HG03103 (cell line): ENCODE results near the gene PCDHGA2.
"Not testable (repeated sequence)": the region's sequence is repeated elsewhere in the genome, so short reads cannot be mapped to it uniquely, and the experiment has no call there.

ENCODE experiments used
- ATAC-seq: cut with Tn5 transposase; IDR thresholded peaks from one replicate; pipeline ENCODE4 v1.9.1; 2021; ENCODE audit warnings: low read depth; ENCODE audit not compliant: unreplicated experiment

PCDHGA2 gene

DNA sequence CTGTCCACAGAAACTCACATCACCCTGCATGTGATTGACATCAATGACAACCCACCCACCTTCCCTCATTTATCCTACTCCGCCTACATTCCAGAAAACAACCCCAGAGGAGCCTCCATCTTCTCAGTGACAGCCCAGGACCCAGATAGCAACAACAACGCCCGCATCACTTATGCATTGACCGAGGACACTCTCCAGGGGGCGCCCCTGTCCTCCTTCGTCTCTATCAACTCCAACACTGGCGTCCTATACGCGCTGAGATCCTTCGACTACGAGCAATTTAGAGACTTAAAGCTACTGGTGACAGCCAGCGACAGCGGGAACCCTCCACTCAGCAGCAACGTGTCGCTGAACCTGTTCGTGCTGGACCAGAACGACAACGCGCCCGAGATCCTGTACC is 6.8 kb downstream of the PCDHGA2 start:
- no peak for ATAC-seq

DNA sequence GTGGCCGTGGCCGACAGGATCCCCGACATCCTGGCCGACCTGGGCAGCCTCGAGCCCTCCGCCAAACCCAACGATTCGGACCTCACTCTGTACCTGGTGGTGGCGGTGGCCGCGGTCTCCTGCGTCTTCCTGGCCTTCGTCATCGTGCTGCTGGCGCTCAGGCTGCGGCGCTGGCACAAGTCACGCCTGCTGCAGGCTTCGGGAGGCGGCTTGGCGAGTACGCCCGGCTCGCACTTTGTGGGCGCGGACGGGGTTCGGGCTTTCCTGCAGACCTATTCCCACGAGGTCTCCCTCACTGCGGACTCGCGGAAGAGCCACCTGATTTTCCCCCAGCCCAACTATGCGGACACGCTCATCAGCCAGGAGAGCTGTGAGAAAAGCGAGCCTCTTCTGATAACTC is 7.5 kb downstream of the PCDHGA2 start:
- not testable (repeated sequence) for ATAC-seq

DNA sequence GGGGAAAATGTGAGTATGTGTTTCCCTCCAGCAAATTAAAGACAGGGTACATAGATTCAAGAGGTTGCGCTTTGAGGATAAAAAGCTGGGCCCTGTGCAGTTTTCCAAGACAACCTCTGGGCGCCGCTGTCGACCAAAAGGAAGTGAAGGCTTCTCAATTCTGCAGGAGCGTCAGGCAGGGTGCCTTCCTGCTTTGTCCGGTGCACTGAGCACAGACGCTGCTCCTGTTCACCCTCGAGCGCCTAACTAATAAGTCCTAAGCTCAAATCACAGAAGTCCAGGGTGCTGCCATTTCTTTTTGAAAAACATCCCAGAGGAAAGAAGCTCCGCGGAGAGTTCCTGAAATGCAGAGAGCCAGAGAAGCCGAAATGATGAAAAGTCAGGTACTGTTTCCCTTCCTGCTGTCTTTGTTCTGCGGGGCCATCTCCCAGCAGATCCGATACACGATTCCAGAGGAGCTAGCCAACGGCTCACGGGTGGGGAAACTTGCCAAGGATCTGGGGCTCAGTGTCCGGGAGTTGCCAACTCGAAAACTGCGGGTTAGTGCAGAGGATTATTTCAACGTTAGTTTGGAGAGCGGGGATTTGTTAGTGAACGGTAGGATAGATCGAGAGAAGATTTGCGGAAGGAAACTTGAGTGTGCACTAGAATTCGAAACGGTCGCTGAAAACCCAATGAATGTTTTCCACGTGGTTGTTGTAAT is 11.5 kb downstream of the PCDHGA2 start, which contains the start of gene PCDHGB1:
PCDHGB1 (plus strand) TSS at position 183 of the 703 bp plus-strand sequence; CDS start at position 345, 162 bp downstream.
- no peak for ATAC-seq

DNA sequence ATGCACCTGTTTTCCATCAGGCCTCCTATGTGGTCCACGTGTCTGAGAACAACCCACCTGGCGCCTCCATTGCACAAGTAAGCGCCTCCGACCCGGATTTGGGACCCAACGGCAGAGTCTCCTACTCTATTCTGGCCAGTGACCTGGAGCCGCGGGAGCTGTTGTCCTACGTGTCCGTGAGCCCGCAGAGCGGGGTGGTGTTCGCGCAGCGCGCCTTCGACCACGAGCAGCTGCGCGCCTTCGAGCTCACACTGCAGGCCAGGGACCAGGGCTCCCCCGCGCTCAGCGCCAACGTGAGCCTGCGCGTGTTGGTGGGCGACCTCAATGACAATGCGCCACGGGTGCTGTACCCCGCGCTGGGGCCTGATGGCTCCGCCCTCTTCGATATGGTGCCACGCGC is 13.0 kb downstream of the PCDHGA2 start:
- ATAC-seq: no peak

DNA sequence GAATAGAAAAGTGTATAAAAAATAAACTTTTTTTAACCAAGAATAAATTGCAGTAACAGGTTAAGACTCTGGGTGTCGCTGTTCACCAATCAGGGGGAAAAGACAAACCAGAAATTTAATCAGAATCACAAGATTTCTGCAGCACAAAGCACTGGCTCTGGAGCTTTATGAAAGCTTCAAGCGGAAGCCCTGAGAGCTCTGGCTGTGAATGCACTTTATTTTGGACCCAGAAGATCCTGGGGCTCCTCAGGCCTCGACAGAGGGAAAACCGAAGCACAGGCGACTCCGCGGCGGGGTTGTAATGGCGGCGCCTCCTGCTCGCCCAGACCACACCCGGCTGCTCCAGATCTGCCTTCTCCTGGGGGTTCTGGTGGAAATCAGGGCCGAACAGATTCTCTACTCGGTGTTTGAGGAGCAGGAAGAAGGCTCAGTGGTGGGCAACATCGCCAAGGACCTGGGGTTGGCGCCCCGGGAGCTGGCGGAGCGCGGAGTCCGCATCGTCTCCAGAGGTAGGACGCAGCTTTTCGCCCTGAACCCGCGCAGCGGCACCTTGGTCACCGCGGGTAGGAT is 16.4 kb downstream of the PCDHGA2 start, which contains the start of gene PCDHGA4:
PCDHGA4 (plus strand) TSS at position 122 of the 570 bp plus-strand sequence; CDS start at position 209, 87 bp downstream.
- ATAC-seq: no peak

DNA sequence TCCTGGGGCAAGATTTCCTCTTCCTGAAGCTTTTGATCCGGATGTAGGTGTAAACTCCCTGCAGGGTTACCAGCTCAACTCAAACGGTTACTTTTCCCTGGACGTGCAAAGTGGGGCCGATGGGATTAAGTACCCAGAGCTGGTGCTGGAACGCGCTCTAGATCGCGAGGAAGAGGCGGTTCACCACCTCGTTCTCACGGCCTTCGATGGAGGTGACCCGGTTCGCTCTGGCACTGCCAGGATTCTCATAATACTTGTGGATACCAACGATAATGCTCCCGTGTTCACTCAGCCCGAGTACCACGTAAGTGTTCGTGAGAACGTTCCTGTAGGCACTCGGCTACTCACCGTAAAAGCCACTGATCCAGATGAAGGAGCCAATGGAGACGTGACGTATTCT is 17.1 kb downstream of the PCDHGA2 start:
- ATAC-seq: no peak

DNA sequence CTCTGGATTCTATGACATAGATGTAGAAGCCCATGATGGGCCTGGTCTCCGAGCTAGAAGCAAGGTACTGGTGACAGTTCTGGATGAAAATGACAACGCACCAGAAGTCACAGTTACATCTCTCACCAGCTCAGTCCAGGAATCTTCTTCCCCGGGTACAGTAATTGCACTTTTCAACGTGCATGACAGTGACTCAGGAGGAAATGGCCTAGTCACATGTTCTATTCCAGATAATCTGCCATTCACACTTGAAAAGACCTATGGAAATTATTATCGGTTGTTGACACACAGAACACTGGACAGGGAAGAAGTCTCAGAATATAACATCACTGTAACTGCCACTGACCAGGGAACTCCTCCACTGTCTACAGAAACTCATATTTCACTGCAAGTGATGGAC is 17.6 kb downstream of the PCDHGA2 start:
- ATAC-seq: no peak

DNA sequence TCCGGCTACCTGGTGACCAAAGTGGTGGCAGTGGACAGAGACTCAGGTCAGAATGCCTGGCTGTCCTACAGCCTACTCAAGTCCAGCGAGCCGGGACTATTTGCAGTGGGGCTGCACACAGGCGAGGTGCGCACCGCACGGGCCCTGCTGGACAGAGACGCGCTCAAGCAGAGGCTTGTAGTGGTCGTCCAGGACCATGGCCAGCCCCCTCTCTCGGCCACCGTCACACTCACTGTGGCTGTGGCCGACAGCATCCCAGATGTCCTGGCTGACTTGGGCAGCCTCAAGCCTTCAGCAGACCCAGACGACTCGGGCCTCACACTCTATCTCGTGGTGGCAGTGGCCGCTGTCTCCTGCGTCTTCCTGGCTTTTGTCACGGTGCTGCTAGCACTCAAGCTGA is 18.4 kb downstream of the PCDHGA2 start:
- no peak for ATAC-seq

DNA sequence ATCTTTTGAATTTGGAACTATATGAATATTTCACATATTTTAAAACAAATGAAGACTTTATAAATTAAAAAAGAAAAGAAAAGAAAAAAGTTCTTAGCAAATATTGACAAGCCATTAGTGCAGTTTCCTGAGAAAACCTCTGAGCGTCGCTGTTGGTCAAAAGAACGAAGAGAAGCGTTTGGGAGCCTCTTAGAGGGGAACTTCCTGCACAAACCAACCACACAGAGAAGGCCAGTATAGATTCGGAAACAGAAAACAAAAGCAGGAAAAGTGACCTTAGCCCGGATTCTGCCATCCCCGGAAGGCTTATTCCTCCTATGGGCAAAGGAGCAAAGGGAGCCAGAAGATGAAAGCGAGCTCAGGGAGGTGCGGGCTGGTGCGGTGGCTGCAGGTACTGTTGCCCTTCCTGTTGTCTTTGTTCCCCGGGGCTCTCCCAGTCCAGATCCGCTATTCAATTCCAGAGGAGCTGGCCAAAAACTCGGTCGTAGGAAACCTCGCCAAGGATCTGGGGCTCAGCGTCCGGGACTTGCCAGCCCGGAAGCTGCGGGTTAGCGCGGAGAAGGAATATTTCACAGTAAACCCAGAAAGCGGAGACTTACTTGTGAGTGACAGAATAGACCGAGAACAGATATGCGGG is 21.3 kb downstream of the PCDHGA2 start, which contains the start of gene PCDHGB2:
PCDHGB2 (plus strand) TSS at position 205 of the 637 bp plus-strand sequence; CDS start at position 347, 142 bp downstream.
- no peak for ATAC-seq

DNA sequence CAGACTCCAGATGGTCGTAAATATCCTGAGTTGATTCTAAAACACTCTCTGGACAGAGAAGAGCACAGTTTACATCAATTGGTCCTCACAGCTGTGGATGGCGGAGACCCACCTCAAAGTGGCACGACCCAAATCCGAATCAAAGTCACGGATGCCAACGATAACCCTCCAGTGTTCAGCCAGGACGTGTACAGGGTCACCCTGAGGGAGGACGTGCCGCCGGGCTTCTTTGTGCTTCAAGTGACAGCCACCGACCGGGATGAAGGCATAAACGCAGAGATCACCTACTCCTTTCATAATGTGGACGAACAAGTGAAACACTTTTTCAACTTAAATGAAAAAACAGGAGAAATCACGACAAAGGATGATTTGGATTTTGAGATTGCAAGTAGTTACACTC is 22.1 kb downstream of the PCDHGA2 start:
- ATAC-seq: no peak

DNA sequence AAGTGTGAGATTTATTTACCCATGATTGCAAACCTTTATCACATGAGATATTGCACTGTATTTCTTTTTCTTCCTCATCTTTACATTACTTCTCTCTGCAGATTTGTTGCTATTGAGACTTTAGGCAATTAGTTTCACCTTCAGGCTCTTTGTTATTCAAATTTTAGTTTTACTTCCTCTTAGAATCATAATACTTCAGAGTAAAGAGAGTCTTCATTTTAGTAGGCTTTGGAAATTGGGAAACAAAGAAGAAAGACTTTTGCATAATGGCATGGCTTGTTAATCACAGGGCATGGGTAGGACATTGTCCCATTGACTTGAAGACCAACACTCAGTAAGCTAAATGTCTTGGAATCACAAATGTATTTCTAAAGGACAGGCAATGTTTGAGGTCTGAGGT is 24.2 kb downstream of the PCDHGA2 start:
- ATAC-seq: no peak

DNA sequence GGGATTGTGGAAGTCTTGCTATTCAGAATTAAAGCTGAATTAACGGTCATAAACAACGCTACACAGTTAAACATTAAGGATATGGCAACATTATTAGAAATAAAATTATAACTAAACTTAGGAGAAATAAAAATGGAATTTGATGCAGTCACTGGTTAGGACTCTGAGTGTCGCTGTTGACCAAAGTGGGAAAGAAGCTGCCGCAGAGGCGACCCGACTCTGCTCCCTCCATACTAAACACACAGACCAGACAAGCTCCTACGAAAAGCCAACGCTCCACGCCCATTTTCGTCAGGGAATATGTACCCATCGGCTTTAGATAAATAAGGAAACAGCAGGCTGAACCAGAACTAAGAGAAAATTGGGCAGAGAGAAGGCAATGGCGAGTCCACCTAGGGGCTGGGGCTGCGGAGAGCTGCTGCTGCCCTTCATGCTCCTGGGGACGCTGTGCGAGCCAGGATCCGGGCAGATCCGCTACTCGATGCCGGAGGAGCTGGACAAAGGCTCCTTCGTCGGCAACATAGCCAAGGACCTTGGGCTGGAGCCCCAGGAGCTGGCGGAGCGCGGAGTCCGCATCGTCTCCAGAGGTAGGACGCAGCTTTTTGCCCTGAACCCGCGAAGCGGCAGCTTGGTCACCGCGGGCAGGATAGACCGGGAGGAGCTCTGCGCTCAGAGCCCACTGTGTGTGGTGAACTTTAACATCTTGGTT is 25.5 kb downstream of the PCDHGA2 start, which contains the start of gene PCDHGA5:
PCDHGA5 (plus strand) TSS at position 211 of the 709 bp plus-strand sequence; CDS start at position 380, 169 bp downstream.
- no peak for ATAC-seq

DNA sequence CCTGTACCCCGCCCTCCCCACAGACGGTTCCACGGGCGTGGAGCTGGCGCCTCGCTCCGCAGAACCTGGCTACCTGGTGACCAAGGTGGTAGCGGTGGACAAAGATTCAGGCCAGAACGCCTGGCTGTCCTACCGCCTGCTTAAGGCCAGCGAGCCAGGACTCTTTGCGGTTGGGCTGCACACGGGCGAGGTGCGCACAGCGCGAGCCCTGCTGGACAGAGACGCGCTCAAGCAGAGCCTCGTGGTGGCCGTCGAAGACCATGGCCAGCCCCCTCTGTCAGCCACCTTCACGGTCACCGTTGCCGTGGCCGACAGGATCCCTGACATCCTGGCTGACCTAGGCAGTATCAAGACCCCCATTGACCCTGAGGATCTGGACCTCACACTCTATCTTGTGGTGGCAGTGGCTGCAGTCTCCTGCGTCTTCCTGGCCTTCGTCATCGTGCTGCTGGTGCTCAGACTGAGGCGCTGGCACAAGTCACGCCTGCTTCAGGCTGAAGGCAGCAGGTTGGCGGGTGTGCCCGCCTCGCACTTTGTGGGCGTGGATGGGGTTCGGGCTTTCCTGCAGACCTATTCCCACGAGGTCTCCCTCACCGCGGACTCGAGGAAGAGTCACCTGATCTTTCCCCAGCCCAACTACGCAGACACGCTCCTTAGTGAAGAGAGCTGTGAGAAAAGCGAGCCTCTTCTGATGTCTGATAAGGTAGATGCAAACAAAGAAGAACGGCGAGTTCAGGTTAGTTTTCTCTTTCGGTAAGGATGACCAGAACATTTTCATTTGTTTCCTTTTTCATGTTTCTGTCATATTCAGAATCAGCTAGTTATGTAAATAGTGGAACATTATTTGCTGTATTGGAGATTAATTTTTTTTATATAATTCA is 27.7 kb downstream of the PCDHGA2 start:
- ATAC-seq: no peak

DNA sequence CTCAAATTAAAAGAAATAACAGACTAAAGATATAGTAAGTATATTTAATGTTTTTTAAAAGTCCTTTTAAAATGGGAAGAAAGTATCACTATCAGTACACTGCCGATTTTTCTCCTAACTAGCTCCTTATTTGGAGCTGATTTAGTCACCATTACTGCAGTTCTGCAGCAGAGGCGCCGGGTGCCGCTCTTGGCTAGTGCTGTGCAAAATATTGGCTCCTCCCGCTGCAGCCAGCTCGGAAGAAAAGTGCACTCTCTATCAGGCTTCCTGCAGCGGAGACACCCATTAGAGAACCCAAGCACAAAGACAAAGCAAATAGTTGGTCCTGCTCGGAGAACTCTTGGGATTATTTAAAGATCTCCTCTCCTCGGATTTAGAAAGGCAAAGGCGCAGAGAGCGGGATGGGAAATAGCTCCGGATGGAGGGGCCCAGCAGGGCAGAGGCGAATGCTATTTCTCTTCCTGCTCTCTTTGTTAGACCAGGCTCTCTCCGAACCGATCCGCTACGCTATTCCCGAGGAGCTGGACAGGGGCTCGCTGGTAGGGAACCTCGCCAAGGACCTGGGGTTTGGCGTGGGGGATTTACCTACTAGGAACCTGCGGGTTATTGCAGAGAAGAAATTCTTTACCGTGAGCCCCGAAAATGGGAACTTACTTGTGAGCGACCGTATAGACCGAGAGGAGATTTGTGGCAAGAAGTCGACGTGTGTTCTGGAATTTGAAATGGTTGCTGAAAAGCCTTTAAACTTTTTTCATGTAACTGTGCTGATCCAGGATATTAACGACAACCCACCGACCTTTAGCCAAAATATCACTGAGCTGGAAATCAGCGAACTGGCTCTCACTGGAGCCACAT is 31.7 kb downstream of the PCDHGA2 start, which contains the start of gene PCDHGB3:
PCDHGB3 (plus strand) TSS at position 249 of the 855 bp plus-strand sequence; CDS start at position 402, 153 bp downstream.
- peak; percentile 90 for ATAC-seq

DNA sequence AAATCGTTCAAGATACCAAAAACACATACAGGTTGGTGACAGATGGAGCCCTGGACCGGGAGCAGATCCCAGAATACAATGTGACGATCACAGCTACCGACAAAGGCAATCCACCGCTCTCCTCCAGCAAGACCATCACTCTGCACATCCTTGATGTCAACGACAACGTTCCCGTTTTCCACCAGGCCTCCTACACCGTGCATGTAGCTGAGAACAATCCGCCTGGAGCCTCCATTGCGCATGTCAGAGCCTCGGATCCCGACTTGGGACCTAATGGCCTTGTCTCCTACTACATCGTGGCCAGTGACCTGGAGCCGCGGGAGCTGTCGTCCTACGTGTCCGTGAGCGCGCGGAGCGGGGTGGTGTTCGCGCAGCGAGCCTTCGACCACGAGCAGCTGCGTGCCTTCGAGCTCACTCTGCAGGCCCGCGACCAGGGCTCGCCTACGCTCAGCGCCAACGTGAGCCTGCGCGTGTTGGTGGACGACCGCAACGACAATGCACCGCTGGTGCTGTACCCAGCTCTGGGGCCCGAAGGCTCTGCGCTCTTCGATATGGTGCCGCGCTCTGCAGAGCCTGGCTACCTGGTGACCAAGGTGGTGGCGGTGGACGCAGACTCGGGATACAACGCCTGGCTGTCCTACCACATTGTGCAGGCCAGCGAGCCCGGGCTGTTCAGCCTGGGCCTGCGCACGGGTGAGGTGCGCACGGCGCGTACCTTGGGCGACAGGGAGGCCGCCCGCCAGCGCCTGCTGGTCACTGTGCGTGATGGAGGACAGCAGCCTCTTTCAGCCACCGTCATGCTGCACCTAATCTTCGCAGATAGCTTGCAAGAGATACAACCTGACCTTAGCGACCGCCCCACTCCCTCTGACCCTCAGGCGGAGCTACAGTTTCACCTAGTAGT is 33.3 kb downstream of the PCDHGA2 start:
- ATAC-seq: no peak

DNA sequence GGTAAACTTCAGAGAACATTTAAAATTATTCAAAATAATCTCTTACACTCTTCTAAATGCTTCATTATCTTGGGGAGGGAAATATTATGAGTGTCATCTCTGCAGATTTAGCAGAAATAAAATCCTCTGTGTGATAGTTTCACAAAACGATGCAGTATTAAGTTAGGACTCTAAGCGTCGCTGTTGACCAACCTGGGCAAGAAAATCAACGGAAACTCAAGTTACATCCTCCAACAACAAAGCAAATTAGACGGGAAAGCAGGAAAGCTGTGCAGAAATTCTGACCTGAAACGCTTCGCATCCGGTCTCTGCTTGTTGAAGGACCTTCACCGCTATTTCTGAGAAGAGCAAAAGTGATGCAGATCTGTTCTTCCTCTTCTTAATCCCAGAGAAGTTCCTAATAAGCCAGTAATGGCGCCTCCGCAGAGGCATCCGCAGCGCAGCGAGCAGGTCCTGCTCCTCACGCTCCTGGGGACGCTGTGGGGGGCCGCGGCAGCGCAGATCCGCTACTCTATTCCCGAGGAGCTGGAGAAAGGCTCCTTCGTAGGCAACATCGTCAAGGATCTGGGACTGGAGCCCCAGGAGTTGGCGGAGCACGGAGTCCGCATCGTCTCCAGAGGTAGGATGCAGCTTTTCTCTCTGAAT is 35.2 kb downstream of the PCDHGA2 start, which contains the start of gene PCDHGA6:
PCDHGA6 (plus strand) TSS at position 219 of the 645 bp plus-strand sequence; CDS start at position 412, 193 bp downstream.
- ATAC-seq: no peak

DNA sequence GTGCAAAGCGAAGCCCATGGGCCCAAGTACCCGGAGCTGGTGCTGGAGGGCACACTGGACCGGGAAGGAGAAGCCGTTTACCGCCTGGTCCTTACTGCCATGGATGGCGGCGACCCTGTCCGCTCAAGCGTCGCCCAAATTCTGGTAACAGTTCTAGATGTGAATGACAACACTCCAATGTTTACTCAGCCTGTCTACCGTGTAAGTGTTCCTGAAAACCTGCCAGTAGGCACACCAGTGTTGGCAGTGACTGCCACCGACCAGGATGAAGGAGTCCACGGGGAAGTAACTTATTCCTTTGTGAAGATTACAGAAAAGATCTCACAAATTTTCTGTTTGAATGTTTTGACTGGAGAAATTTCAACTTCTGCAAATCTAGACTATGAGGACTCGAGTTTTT is 36.1 kb downstream of the PCDHGA2 start:
- no peak for ATAC-seq
